K562 treated with DMSO at 1 percent for 12 hours (cell line): ENCODE results near the gene UCN2. TPM values are rescaled to one million over a fixed set of nuclear protein-coding genes. Genes with fewer than 3 reads are reported as not detected.

Source experiments
- total RNA-seq: library from RNA; unstranded; fragments of 300-600 nt; gene quantifications from 2 replicates; pipeline ENCODE4 v1.2.3, GENCODE V29; 2022; ENCODE audit not compliant: insufficient read depth

UCN2 gene, protein sequence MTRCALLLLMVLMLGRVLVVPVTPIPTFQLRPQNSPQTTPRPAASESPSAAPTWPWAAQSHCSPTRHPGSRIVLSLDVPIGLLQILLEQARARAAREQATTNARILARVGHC
- total RNA-seq, result not detected in 2 replicates

DNA sequence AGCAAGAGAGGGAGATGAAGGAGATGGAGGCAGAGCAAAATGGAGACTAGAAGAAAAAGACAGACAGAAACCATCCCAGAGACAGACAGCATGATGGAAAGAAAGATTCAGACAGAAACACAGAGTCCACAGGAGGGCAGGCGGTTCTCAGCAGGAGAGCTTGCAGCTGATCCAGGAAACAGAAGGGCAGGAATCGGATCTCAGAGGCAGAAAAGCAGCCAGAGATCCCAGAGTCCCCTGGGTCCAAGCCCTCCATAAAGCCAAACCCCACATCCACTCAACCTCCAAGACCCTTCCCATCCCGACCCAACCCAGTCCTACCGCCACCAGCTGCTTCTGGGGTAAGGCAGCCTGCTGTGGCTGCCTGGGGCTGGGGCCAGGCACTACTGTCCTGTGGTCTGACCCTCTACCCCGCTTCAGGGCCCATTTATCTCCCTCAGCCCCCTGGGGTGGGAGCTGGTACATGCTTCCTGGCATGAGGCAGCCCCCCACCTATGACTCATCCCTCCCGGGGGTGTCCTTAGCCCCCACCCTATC is at the start of gene UCN2:
Gene UCN2, minus strand, starts transcription at position 400 of the 537 bp plus-strand sequence. CDS start 657 bp downstream, outside the sequence.

DNA sequence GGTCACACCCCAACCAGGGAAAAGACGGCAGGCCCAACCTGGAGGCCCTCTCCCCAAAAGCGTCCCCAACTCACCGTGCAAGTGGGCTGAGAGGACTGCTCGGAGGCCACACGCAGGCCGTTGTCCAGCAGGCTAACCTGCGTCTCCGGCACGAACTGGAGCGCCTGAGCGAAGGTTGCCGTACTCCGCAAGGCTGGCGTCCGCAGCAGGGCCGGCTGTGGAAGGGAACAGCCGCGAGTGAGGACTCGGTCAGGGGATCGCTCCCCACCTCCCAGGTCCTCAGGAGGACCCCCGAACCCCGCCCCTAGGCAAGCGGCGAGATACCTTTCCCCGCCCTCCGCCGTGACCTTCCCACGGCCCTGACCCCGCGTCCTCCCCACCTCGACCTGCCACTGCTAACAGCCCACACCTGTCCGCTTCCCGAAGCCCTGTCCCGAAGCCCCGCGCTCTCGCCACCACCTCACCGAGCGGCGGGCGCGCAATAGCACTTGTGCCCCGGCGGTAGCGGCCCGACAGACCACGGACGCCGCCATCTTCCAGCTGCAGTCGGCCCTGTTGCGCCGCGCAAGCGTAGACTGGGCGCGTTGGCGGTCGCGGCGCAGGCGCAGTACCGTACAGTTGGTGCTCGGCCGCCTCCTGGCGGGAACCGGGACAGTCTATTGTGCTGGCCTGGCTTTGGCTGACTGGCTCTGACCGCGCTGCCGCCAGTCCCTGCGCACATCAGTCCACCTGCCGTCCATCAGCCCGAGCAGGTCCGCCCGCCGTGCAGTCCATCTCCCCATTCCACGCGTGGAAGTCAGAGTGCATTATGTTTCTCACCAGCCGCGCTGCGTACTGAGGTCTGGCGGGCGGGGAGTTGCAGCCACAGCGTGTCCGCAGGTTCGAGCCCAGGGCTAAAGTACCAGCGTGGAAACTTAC is 45.8 kb upstream of the UCN2 start, which contains the start of gene UQCRC1:
Gene UQCRC1, minus strand, starts transcription at position 559 of the 918 bp plus-strand sequence. Its CDS starts 26 bp downstream, at position 533.

DNA sequence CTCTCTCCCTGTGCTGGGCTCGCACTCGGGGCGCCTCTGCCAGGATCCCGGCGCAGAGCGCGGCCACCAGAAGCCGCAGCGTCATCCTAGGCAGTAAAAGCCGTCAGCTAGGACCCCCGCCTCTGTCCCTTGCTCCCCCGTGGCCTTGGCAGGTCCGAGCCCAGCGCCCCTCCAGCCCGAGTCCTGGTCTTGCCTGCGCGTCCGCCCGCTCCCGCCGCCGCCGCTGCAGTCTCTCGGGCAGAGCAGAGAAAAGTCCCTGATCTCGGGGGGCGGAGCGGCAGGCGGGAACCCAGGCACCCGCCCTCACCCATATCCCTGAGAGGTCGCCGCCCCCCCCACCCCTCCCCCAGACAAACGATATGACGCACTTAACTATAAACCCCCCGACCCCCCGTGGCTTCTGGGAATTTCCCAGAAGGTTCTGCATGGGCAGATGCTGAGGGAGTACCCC is 31.5 kb upstream of the UCN2 start, which contains the start of gene COL7A1:
Gene COL7A1, minus strand, starts transcription at position 255 of the 451 bp plus-strand sequence. Its CDS starts 170 bp downstream, at position 85.

DNA sequence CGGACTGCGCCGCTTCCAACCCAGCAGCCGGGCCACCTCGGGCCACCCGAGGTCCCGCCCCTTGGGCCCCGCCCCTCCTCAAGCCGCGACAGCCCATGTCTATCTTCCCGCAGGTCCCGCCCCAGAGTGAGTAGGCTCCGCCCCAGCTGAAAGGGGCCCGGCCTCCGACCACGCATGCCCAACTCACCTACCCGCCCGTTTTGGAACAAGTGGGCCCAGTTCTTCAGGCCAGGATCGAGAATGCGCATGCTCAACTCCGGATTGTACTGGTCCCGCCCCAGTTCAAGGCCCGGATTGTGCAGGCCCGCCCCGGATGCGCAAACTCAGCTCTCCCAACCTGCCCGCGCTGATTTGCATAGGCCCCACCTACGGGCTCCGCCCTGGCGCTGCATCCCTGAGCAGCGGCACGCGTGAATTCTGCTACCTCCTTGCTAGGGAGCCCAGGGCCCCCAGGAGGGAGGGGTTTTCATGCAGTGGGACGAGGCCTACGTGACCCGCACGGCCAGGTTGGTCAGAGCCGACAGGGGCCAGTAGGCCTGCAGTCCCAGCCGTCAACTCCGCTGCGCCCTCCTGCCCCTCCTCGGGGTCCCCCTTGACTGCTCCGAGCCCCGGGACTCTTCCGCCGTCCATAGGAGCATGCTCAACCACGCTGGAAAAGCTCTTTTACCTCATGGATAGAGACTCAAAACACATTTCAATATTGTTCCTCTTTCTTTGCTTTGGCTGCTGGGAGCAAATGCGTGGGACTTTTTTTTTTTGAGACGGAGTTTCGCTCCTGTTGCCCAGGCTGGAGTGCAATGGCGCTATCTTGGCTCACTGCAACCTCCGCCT is 6.6 kb downstream of the UCN2 start, which contains the start of gene PFKFB4:
Gene PFKFB4, minus strand, starts transcription at position 8 of the 831 bp plus-strand sequence. CDS start 26 bp downstream, outside the sequence.

Other genes with a start within 250 kb of the UCN2 start
- gene SPINK8, start 230.1 kb downstream of the UCN2 start, total RNA-seq, result not detected in 2 replicates
- gene FBXW12, start 191.6 kb downstream of the UCN2 start, total RNA-seq, result not detected in 2 replicates
- gene PLXNB1, start 133.7 kb downstream of the UCN2 start, total RNA-seq, result 3.1 and 19.1 TPM in 2 replicates
- 10.2 and 11.5 TPM in 2 replicates for gene CCDC51, start 123.7 kb downstream of the UCN2 start, total RNA-seq
- gene TMA7, start 123.5 kb downstream of the UCN2 start, total RNA-seq, result 184 and 233 TPM in 2 replicates
- gene ATRIP, start 117.0 kb downstream of the UCN2 start, total RNA-seq, result 4.0 and 6.0 TPM in 2 replicates
- 86.7 and 106 TPM in 2 replicates for gene SHISA5, start 59.6 kb downstream of the UCN2 start, total RNA-seq
- gene PFKFB4, start 7.0 kb downstream of the UCN2 start, total RNA-seq, result 5.8 and 9.7 TPM in 2 replicates
- gene COL7A1, start 31.5 kb upstream of the UCN2 start, total RNA-seq, result 3.9 and 4.3 TPM in 2 replicates
- 312 and 325 TPM in 2 replicates for gene UQCRC1, start 45.9 kb upstream of the UCN2 start, total RNA-seq
- gene TMEM89, start 58.0 kb upstream of the UCN2 start, total RNA-seq, result not detected in 2 replicates
- gene SLC26A6, start 71.7 kb upstream of the UCN2 start, total RNA-seq, result 15.4 and 27.2 TPM in 2 replicates
- gene CELSR3, start 99.1 kb upstream of the UCN2 start, total RNA-seq, result 1.1 and 1.6 TPM in 2 replicates
- 11.4 and 21.2 TPM in 2 replicates for gene NCKIPSD, start 122.1 kb upstream of the UCN2 start, total RNA-seq
- 48.6 and 60.0 TPM in 2 replicates for gene IP6K2, start 153.4 kb upstream of the UCN2 start, total RNA-seq